Measurements from ENCODE around the gene NUP133. TPM values are rescaled to one million over a fixed set of nuclear protein-coding genes. Genes with fewer than 3 reads are reported as not detected.

The NUP133 gene
- total RNA-seq, 1 donor from 2014 or later = 32.6 TPM

- peaks cover 14% of the 10 kb centered on the region for H3K36me3 ChIP-seq
- no peaks in the 10 kb centered on the region for H3K9me3 ChIP-seq
- ATAC-seq = peak in 1 of 2 donors; percentile 3
- peak overlapping the region; percentile 95 for H3K4me3 ChIP-seq
- peaks cover 21% of the 10 kb centered on the region for H3K4me1 ChIP-seq
- no peaks in the 10 kb centered on the region for H3K27me3 ChIP-seq (ENCODE audit: low read depth)
- no peak for TF ChIP-seq CTCF (IDR thresholded peaks at IDR 0.05)
- intact Hi-C loops (cut with DNase I) = no loop called here
- DNase-seq = no peak
- H3K27ac ChIP-seq = peak overlapping the region; percentile 98
Measured at GRCh38 chr1:229508823-229509337, 739 bp upstream of the NUP133 start.

- no peaks in the 10 kb centered on the region for H3K27me3 ChIP-seq (ENCODE audit: low read depth)
- H3K4me1 ChIP-seq = peaks cover 21% of the 10 kb centered on the region
- no peaks in the 10 kb centered on the region for H3K9me3 ChIP-seq
- peak overlapping the region; percentile 98 for H3K27ac ChIP-seq
- intact Hi-C loops (cut with DNase I) = no loop called here
- H3K36me3 ChIP-seq = peaks cover 19% of the 10 kb centered on the region
- ATAC-seq (peak in 1 of 2 donors; percentile 3), DNase-seq (no peak)
- TF ChIP-seq CTCF (IDR thresholded peaks at IDR 0.05) = no peak
- H3K4me3 ChIP-seq = peak overlapping the region; percentile 95
Measured at GRCh38 chr1:229507502-229507901, 639 bp downstream of the NUP133 start.

GRCh38 chr1:229506633-229507032 is 1.5 kb downstream of the NUP133 start:
- Histone ChIP-seq H3K27ac (no peak overlapping the region), H3K4me3 (no peak overlapping the region), H3K4me1 (peaks cover 21% of the 10 kb centered on the region), H3K36me3 (peaks cover 25% of the 10 kb centered on the region), H3K9me3 (no peaks in the 10 kb centered on the region), H3K27me3 (ENCODE audit: low read depth) (no peaks in the 10 kb centered on the region)
- intact Hi-C loops (cut with DNase I) = no loop called here
- ATAC-seq (no peak), DNase-seq (no peak)
- no peak for TF ChIP-seq CTCF (IDR thresholded peaks at IDR 0.05)

- DNase-seq (no peak), ATAC-seq (no peak)
- Histone ChIP-seq H3K4me3 (no peak overlapping the region), H3K36me3 (peaks cover 100% of the 10 kb centered on the region), H3K4me1 (no peaks in the 10 kb centered on the region), H3K9me3 (no peaks in the 10 kb centered on the region), H3K27me3 (ENCODE audit: low read depth) (no peaks in the 10 kb centered on the region), H3K27ac (no peak overlapping the region)
- no peak for TF ChIP-seq CTCF (IDR thresholded peaks at IDR 0.05)
- intact Hi-C loops (cut with DNase I) = no loop called here
Measured at GRCh38 chr1:229495782-229496181, 12.4 kb downstream of the NUP133 start.

- TF ChIP-seq CTCF (IDR thresholded peaks at IDR 0.05) = no peak
- no peak for ATAC-seq
- Histone ChIP-seq H3K4me1 (no peaks in the 10 kb centered on the region), H3K27ac (no peak overlapping the region), H3K9me3 (no peaks in the 10 kb centered on the region), H3K27me3 (ENCODE audit: low read depth) (no peaks in the 10 kb centered on the region), H3K4me3 (no peak overlapping the region), H3K36me3 (peaks cover 100% of the 10 kb centered on the region)
- DNase-seq = no peak
- intact Hi-C loops (cut with DNase I) = no loop called here
Measured at GRCh38 chr1:229487181-229487580, 21.0 kb downstream of the NUP133 start.
